K562 (cell line): ENCODE data around the gene PMEPA1. TPM values are rescaled to one million over a fixed set of nuclear protein-coding genes. Genes with fewer than 3 reads are reported as not detected.

Source experiments
- ATAC-seq: fragments of 200-7000 bp; cut with Tn5 transposase; 3 replicates; pipeline ENCODE4 v1.9.1; 2020; ENCODE audit warnings: moderate library complexity
- BruUV-seq: library from RNA; stranded (reverse); fragments of 400-500 nt; replicated peaks from 2 replicates; lab custom pipeline; 2021; lab: Mats Ljungman, UMichigan
- CTCF ChIA-PET: fragments of 300-600 bp; formaldehyde crosslinking; extraction: SDS; loops from one replicate; lab custom pipeline; 2021; ENCODE audit warnings: low intra/inter-chr PET ratio; lab: Yijun Ruan, JAX
- POLR2A ChIA-PET: fragments of 300-600, 350-650 bp; sonication (Branson Sonifier 250); formaldehyde crosslinking; extraction: SDS; loops from one replicate; lab custom pipeline; 2021; ENCODE audit warnings: antibody characterized with exemption, inconsistent platforms; lab: Yijun Ruan, JAX
- DNase-seq, 4 experiments: peaks; one replicate each; pipeline versions ENCODE4 v3.0.0 to v3.0.0-alpha.2; 2011 to 2018; ENCODE audit warnings: low spot score in 3 of 4, mixed read lengths in 3 of 4; ENCODE audit errors: extremely low read depth in 1 of 4
- FAIRE-seq: peaks from 2 replicates; lab custom pipeline; 2011; peaks lifted over from hg19 to GRCh38; lab: Jason Lieb, UNC
- H2AFZ ChIP-seq: 2 replicates; pipeline ENCODE4 v1.6.0; 2011; ENCODE audit warnings: low read depth, low read length, control low read depth, inconsistent platforms
- H3K27ac ChIP-seq: fragments of 200-600 bp; 3 replicates; pipeline ENCODE4 v1.8.0; 2011; ENCODE audit warnings: low read depth, mild to moderate bottlenecking, control low read depth, inconsistent platforms, low read length, moderate library complexity, mixed read lengths; ENCODE audit errors: extremely low read depth
- H3K27me3 ChIP-seq, 2 experiments: fragments of 300-600 bp in 1 of 2; 2 replicates in 1 of 2; 3 replicates in 1 of 2; pipeline versions ENCODE4 v1.6.0 to v1.8.0; 2011; ENCODE audit warnings: inconsistent platforms in 2 of 2, low read length in 2 of 2, mild to moderate bottlenecking in 1 of 2, mixed read lengths in 1 of 2, moderate library complexity in 1 of 2; ENCODE audit not compliant: control insufficient read depth in 2 of 2, insufficient read depth in 2 of 2
- H3K36me3 ChIP-seq: fragments of 300-600 bp; 3 replicates; pipeline ENCODE4 v1.8.0; 2011; ENCODE audit warnings: mild to moderate bottlenecking, low read length, inconsistent platforms; ENCODE audit not compliant: control insufficient read depth, insufficient read depth
- H3K4me1 ChIP-seq, 2 experiments: fragments of 200-600 bp in 1 of 2; replicated peaks in 1 of 2; 2 replicates in 1 of 2; 3 replicates in 1 of 2; pipeline versions ENCODE4 v1.5.1 to v1.8.0; 2011; ENCODE audit warnings: inconsistent platforms in 2 of 2, low read length in 2 of 2, mild to moderate bottlenecking in 1 of 2, mixed read lengths in 1 of 2, moderate library complexity in 1 of 2; ENCODE audit not compliant: control insufficient read depth in 2 of 2, insufficient read depth in 2 of 2
- H3K4me2 ChIP-seq: 2 replicates; pipeline ENCODE4 v1.6.1; 2011; ENCODE audit warnings: low read length, control low read depth, inconsistent platforms, mixed read lengths; ENCODE audit not compliant: insufficient read depth
- H3K4me3 ChIP-seq: fragments of 200-600 bp; sonication (generic), shearing (Covaris generic); 2 replicates; pipeline ENCODE4 v1.5.1; 2016; ENCODE audit warnings: control low read depth, inconsistent platforms
- H3K79me2 ChIP-seq: fragments of 200-600 bp; 3 replicates; pipeline ENCODE4 v1.8.0; 2011; ENCODE audit warnings: low read length, inconsistent platforms; ENCODE audit not compliant: control insufficient read depth, insufficient read depth
- H3K9ac ChIP-seq, 2 experiments: 2 replicates each; pipeline versions ENCODE4 v1.6.0 to v1.6.1; 2011; ENCODE audit warnings: low read depth in 2 of 2, low read length in 2 of 2, control low read depth in 1 of 2, inconsistent platforms in 1 of 2, mild to moderate bottlenecking in 1 of 2, mixed read lengths in 1 of 2; ENCODE audit not compliant: insufficient read depth in 1 of 2
- H3K9me1 ChIP-seq: one replicate; pipeline ENCODE4 v1.6.0; 2011; ENCODE audit warnings: inconsistent platforms, mild to moderate bottlenecking, low read length, moderate library complexity; ENCODE audit not compliant: control insufficient read depth, insufficient read depth
- H3K9me3 ChIP-seq: replicated peaks from 2 replicates; pipeline ENCODE4 v1.5.1; 2011; ENCODE audit warnings: low read depth, low read length, inconsistent platforms; ENCODE audit not compliant: control insufficient read depth, insufficient read depth
- H4K20me1 ChIP-seq: replicated peaks from 2 replicates; pipeline ENCODE4 v1.6.1; 2011; ENCODE audit warnings: low read length, inconsistent platforms, mixed read lengths; ENCODE audit not compliant: control insufficient read depth, insufficient read depth
- ARID3B ChIP-seq: fragments of 250-450 bp; sonication (Bioruptor Pico); IDR thresholded peaks from 2 replicates; pipeline ENCODE4 v1.4.0; 2020; ENCODE audit warnings: borderline replicate concordance
- CHD2 ChIP-seq: IDR thresholded peaks from 2 replicates; pipeline ENCODE4 v1.6.1; 2011; ENCODE audit warnings: low read depth, low read length
- E2F3 ChIP-seq: fragments of 250-450 bp; sonication (Bioruptor Pico); IDR thresholded peaks from 2 replicates; pipeline ENCODE4 v1.4.0; 2020; ENCODE audit warnings: mild to moderate bottlenecking
- FOXA1 ChIP-seq: fragments of 450-650 bp; IDR thresholded peaks from 2 replicates; pipeline ENCODE4 v1.6.1; 2016; ENCODE audit warnings: mild to moderate bottlenecking, borderline replicate concordance
- KHSRP ChIP-seq: fragments of 450-650 bp; IDR thresholded peaks from 2 replicates; pipeline ENCODE4 v1.6.1; 2017
- NFYB ChIP-seq: IDR thresholded peaks from 2 replicates; pipeline ENCODE4 v1.6.1; 2011; ENCODE audit warnings: mild to moderate bottlenecking, moderate library complexity; ENCODE audit not compliant: insufficient read length; ENCODE audit errors: extremely low read depth
- PYGO2 ChIP-seq: fragments of 450-650 bp; IDR thresholded peaks from 2 replicates; pipeline ENCODE4 v1.6.1; 2016; ENCODE audit warnings: mild to moderate bottlenecking, missing genetic modification characterization, moderate library complexity, missing compliant biosample characterization
- ZBTB33 ChIP-seq: sonication (generic); formaldehyde crosslinking; IDR thresholded peaks from 2 replicates; pipeline ENCODE4 v1.8.1; 2023; ENCODE audit warnings: mild to moderate bottlenecking, missing genetic modification reagents
- ZNF318 ChIP-seq, 2 experiments: fragments of 450-650 bp; IDR thresholded peaks; 2 replicates each; pipeline ENCODE4 v1.6.1; 2016; ENCODE audit warnings: mild to moderate bottlenecking in 2 of 2, borderline replicate concordance in 1 of 2, low read depth in 1 of 2, moderate library complexity in 1 of 2
- WGBS: fragments of 100-300 bp; shearing (Covaris generic); methylation state at CpG from one replicate; pipeline ENCODE4 v1.1.6; 2016; ENCODE audit warnings: low coverage, mixed read lengths; ENCODE audit not compliant: insufficient coverage; ENCODE audit errors: missing lambda C conversion rate; 5-methylcytosine and 5-hydroxymethylcytosine counted together
- in situ Hi-C: fragments of 300-500 bp; cut with MboI; formaldehyde crosslinking; loops from 4 replicates; pipeline ENCODE4 v1.15.0; 2018; ENCODE audit warnings: inconsistent platforms, mixed read lengths
- intact Hi-C: fragments of 100-400 bp; cut with micrococcal nuclease; formaldehyde crosslinking; loops from 2 replicates; pipeline ENCODE4 v1.14.2; 2022
- polyA plus RNA-seq, 8 experiments: library from polyadenylated mRNA; depleted of rRNA in 4 of 8; stranded (reverse) in 5 of 8; unstranded in 3 of 8; fragments of >200 nt; fragmentation: Nextera tagmentation in 2 of 8; fragmentation: Illumina TruSeq in 1 of 8; extraction: Ambion mirVana in 2 of 8; extraction: Trizol in 1 of 8; gene quantifications; 2 replicates each; pipeline versions ENCODE4 v1.2.1 to v1.2.3, GENCODE V29; 2011 to 2014; ENCODE audit warnings: inconsistent platforms in 1 of 8, missing spikeins in 1 of 8
- total RNA-seq, 7 experiments: library from RNA; depleted of rRNA in 6 of 7; stranded (reverse); fragments of >200 nt in 6 of 7; fragmentation: Illumina TruSeq in 2 of 7; extraction: Trizol in 2 of 7; gene quantifications; 2 replicates each; pipeline versions ENCODE4 v1.2.1 to v1.2.3, GENCODE V29; 2011 to 2021; ENCODE audit warnings: low replicate concordance in 1 of 7

PMEPA1 gene
- total and polyA plus RNA-seq, 9 of the 15 experiments (the other 6 are each of a cell fraction or from before 2014, with no cell fraction given) = 0.16 TPM; not detected in 8

GRCh38 chr20:57696401-57696961 lies 13.3 kb downstream of the PMEPA1 start:
- intact Hi-C loops = no loop called here
- H3K4me1 ChIP-seq = no peaks in the 10 kb centered on the region
- FAIRE-seq = no peak
- in situ Hi-C loops = no loop called here
- no peak overlapping the region for H3K4me3 ChIP-seq
- H3K4me2 ChIP-seq = no peak overlapping the region
- H3K79me2 ChIP-seq = no peaks in the 10 kb centered on the region
- no peak for ATAC-seq
- no peaks in the 10 kb centered on the region for H3K9me3 ChIP-seq
- H3K27ac ChIP-seq = no peak overlapping the region
- peaks cover 49 to 88% of the 10 kb centered on the region in 2 experiments for H3K27me3 ChIP-seq
- H3K36me3 ChIP-seq = no peaks in the 10 kb centered on the region
- no peak overlapping the region for H2AFZ ChIP-seq
- DNase-seq = no peak
- H3K9me1 ChIP-seq = peaks cover 3% of the 10 kb centered on the region
- ChIA-PET CTCF (no interaction called here), POLR2A (interaction anchor here (0.6 to 1.0 kb wide), 2 partner anchors 12 to 410 kb away, joined by 3 read pairs; no protein-coding TSS in a partner anchor)
- WGBS = 1% methylated on average over 12 of the region's 12 CpGs
- H3K9ac ChIP-seq = no peak overlapping the region
- peaks cover 19% of the 10 kb centered on the region for H4K20me1 ChIP-seq
- no TSS peak for BruUV-seq
- no peak for TF ChIP-seq ZNF318 (IDR thresholded peaks at IDR 0.05; ENCODE audit: borderline replicate concordance in 1 of 2, low read depth in 1 of 2)
- TF ChIP-seq ARID3B (CRISPR knock-in tag) = no peak
- no peak for TF ChIP-seq E2F3 (CRISPR knock-in tag)
- no peak for TF ChIP-seq PYGO2 (tag)
- no peak for TF ChIP-seq KHSRP
- no peak for TF ChIP-seq FOXA1
- TF ChIP-seq CHD2 = no peak
- TF ChIP-seq NFYB = no peak
- no peak for TF ChIP-seq ZBTB33 (CRISPR knock-in tag)
